AG09319 (cell line): Measurements from ENCODE around the gene EPHA10.
"Not testable (repeated sequence)": the region's sequence is repeated elsewhere in the genome, so short reads cannot be mapped to it uniquely, and the experiment has no call there.

Experiments used
- DNase-seq: peaks from one replicate; pipeline ENCODE4 v3.0.0-alpha.2; 2010; ENCODE audit warnings: low read depth; ENCODE audit errors: extremely low read depth
- TF ChIP-seq, protein P1 (sequence below): IDR thresholded peaks from 2 replicates; pipeline ENCODE4 v1.5.1; 2011; ENCODE audit warnings: low read depth, mild to moderate bottlenecking, inconsistent platforms, low read length, moderate library complexity

The EPHA10 gene

DNA sequence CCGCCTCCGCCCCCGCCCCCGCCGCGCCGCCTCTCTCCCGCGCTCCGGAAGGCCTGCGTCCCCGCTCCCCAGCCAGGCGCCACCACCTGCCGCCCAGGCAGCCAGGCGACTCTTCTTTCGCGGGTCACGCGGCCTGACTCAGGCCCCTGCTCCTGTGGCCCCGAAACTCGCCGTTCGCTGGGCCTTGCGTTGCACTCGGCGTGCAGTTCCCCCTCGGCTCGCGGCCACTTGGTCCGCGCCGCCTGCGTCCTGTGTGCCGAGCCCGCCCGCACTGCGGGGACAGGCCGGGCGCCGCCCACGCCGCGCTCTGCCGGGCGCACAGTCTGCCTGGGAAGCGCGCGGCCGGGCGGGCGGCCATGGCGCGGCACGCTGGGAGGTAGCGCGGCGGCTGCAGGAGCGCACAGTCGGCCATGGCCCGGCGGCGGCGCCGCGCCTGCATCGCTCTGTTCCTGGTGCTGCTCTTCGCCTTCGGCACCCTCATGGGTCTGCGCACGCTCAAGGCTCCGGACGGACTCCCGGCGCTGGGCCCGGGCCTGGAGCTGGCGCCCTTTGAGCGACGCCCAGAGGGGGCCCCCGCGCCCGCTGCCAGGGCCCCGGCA, 29.0 kb upstream of the EPHA10 start, which contains the start of gene MANEAL:
Gene MANEAL (plus strand): TSS at position 75 of the 599 bp plus-strand sequence. CDS start 336 bp downstream, at position 411.
- no peak for DNase-seq
- TF ChIP-seq, protein P1, sequence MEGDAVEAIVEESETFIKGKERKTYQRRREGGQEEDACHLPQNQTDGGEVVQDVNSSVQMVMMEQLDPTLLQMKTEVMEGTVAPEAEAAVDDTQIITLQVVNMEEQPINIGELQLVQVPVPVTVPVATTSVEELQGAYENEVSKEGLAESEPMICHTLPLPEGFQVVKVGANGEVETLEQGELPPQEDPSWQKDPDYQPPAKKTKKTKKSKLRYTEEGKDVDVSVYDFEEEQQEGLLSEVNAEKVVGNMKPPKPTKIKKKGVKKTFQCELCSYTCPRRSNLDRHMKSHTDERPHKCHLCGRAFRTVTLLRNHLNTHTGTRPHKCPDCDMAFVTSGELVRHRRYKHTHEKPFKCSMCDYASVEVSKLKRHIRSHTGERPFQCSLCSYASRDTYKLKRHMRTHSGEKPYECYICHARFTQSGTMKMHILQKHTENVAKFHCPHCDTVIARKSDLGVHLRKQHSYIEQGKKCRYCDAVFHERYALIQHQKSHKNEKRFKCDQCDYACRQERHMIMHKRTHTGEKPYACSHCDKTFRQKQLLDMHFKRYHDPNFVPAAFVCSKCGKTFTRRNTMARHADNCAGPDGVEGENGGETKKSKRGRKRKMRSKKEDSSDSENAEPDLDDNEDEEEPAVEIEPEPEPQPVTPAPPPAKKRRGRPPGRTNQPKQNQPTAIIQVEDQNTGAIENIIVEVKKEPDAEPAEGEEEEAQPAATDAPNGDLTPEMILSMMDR = no peak

- TF ChIP-seq, protein P1 = no peak
- no peak for DNase-seq
Observed at GRCh38 chr1:37792943-37793686, 28.2 kb upstream of the EPHA10 start.

DNA sequence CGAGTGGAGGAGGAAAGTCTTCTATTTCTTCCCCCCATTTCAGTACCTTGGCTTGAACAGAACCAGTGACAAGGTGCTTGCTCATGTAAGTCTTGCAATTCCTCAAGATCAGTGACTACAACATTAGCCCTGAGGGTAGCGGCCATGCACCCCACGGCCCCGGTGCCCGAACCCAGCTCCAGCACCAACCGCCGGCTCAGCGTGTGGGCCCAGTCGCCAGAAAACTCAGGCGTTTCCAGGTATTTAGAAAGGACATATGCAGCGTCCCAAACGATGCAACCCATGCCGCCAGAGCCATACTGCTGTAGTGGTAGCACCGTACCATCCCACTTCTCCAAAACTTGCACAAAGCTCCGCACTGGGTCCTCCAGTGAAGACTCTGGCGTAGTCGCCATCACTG, 17.6 kb upstream of the EPHA10 start:
- DNase-seq = no peak
- TF ChIP-seq, protein P1 = no peak

GRCh38 chr1:37778654-37779053, 13.7 kb upstream of the EPHA10 start:
- TF ChIP-seq, protein P1 = no peak
- no peak for DNase-seq

DNA sequence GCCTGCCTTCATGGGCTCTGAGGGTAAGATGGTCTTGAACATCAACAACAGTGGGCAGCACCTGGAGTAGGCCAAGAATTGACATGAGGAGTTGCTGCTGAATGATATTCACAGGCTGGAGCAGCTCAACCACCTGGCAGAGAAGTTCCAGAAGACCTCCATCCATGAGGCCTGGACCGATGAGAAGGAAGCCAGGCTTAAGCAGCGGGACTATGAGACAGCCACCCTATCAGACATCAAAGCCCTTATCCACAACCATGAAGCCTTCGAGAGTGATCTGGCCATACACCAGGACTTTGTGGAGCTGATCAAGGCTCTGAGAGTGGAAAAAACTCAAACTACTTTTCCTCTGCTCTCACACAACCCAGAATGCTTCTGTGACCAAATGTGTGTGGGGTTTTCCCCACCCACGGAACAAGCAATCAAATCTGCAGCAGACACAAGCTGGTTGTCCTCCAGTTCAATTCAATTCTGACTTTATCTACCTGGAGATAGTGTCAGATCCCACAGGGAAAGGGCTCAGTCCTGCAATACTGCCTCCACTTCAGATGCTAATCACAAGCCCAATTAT, 12.1 kb upstream of the EPHA10 start:
- TF ChIP-seq, protein P1 = no peak
- no peak for DNase-seq

GRCh38 chr1:37771440-37771839, 6.5 kb upstream of the EPHA10 start:
- not testable (repeated sequence) for DNase-seq

DNA sequence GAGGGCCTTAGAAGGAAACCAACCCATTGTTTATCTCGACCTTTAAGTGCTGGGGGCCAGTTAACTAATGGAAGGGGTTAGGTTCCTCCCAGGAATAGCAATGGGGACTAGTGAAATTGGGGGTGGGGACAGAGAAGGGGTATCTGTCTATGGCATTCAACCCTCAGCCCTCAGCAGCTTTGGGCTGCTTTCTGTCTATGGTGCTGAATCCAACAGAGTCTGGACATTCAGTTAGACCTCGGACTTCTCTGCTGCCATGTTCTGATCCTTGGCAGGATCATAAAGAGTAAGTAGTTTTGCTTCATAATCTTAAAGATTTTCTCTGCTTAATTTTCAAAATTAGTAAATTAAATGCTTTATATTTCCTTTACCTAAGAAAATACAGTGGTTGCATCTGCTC, 2.6 kb upstream of the EPHA10 start:
- TF ChIP-seq, protein P1 = no peak
- DNase-seq = no peak
